Measurements from ENCODE around the gene VPS8.
"Not testable (repeated sequence)": the region's sequence is repeated elsewhere in the genome, so short reads cannot be mapped to it uniquely, and the experiment has no call there.

Gene VPS8

GRCh38 chr3:184949251-184949965 is 137.4 kb downstream of the VPS8 start:
- Histone ChIP-seq H4K20me1 (ENCODE audit: insufficient read depth) (no peaks in the 10 kb centered on the region), H3K36me3 (ENCODE audit: insufficient read depth) (no peaks in the 10 kb centered on the region), H3K9ac (no peak overlapping the region), H3K4me1 (ENCODE audit: low read depth, poor library complexity, severe bottlenecking) (peaks cover 23% of the 10 kb centered on the region), H3K4me2 (no peak overlapping the region), H2AFZ (ENCODE audit: low read depth) (no peak overlapping the region), H3K27ac (no peak overlapping the region), H3K27me3 (ENCODE audit: insufficient read depth, low read depth) (no peaks in the 10 kb centered on the region), H3K4me3 (IDR thresholded peaks at IDR 0.05; ENCODE audit: insufficient read depth, low read depth, low read length) (no peak overlapping the region), H3K79me2 (ENCODE audit: insufficient read depth, low read depth) (no peaks in the 10 kb centered on the region)
- TF ChIP-seq CTCF (conservative IDR thresholded peaks at IDR 0.05; ENCODE audit: low read depth, low read length): no peak

GRCh38 chr3:184950816-184951215 is 138.8 kb downstream of the VPS8 start:
- H3K4me2 ChIP-seq; H3K9ac ChIP-seq; H3K27me3 ChIP-seq (ENCODE audit: insufficient read depth, low read depth); H3K79me2 ChIP-seq (ENCODE audit: insufficient read depth, low read depth); H2AFZ ChIP-seq (ENCODE audit: low read depth); H3K36me3 ChIP-seq (ENCODE audit: insufficient read depth); H3K27ac ChIP-seq; H4K20me1 ChIP-seq (ENCODE audit: insufficient read depth); H3K4me3 ChIP-seq (IDR thresholded peaks at IDR 0.05; ENCODE audit: insufficient read depth, low read depth, low read length): not testable (repeated sequence)
- peaks cover 23% of the 10 kb centered on the region for H3K4me1 ChIP-seq (ENCODE audit: low read depth, poor library complexity, severe bottlenecking)

- H3K27me3 ChIP-seq (ENCODE audit: insufficient read depth, low read depth): no peaks in the 10 kb centered on the region
- no peaks in the 10 kb centered on the region for H4K20me1 ChIP-seq (ENCODE audit: insufficient read depth)
- no peak overlapping the region; the same call in 1 of the 2 replicates for H3K9ac ChIP-seq
- H3K27ac ChIP-seq: peak overlapping the region; percentile 45
- H3K36me3 ChIP-seq (ENCODE audit: insufficient read depth): no peaks in the 10 kb centered on the region
- peak overlapping the region; percentile 39 for H3K4me3 ChIP-seq (IDR thresholded peaks at IDR 0.05; ENCODE audit: insufficient read depth, low read depth, low read length)
- no peaks in the 10 kb centered on the region for H3K79me2 ChIP-seq (ENCODE audit: insufficient read depth, low read depth)
- no peak overlapping the region for H2AFZ ChIP-seq (ENCODE audit: low read depth)
- peak overlapping the region; percentile 55; the same call in 1 of the 2 replicates for H3K4me2 ChIP-seq
- no peak for TF ChIP-seq CTCF (conservative IDR thresholded peaks at IDR 0.05; ENCODE audit: low read depth, low read length)
- H3K4me1 ChIP-seq (ENCODE audit: low read depth, poor library complexity, severe bottlenecking): peaks cover 23% of the 10 kb centered on the region
Measured at GRCh38 chr3:184952671-184953070, 140.7 kb downstream of the VPS8 start.

GRCh38 chr3:184953401-184953800 is 141.4 kb downstream of the VPS8 start:
- Histone ChIP-seq H3K27ac (peak overlapping the region; percentile 45), H3K79me2 (ENCODE audit: insufficient read depth, low read depth) (no peaks in the 10 kb centered on the region), H3K27me3 (ENCODE audit: insufficient read depth, low read depth) (no peaks in the 10 kb centered on the region), H3K4me1 (ENCODE audit: low read depth, poor library complexity, severe bottlenecking) (peaks cover 23% of the 10 kb centered on the region), H3K9ac (no peak overlapping the region; the same call in 1 of the 2 replicates), H3K4me2 (peak overlapping the region; percentile 55; the same call in 1 of the 2 replicates), H3K36me3 (ENCODE audit: insufficient read depth) (no peaks in the 10 kb centered on the region), H2AFZ (ENCODE audit: low read depth) (no peak overlapping the region), H4K20me1 (ENCODE audit: insufficient read depth) (no peaks in the 10 kb centered on the region), H3K4me3 (IDR thresholded peaks at IDR 0.05; ENCODE audit: insufficient read depth, low read depth, low read length) (peak overlapping the region; percentile 39)
- no peak for TF ChIP-seq CTCF (conservative IDR thresholded peaks at IDR 0.05; ENCODE audit: low read depth, low read length)

GRCh38 chr3:184954251-184954650 is 142.3 kb downstream of the VPS8 start:
- H3K27me3 ChIP-seq (ENCODE audit: insufficient read depth, low read depth): no peaks in the 10 kb centered on the region
- no peaks in the 10 kb centered on the region for H3K36me3 ChIP-seq (ENCODE audit: insufficient read depth)
- H3K79me2 ChIP-seq (ENCODE audit: insufficient read depth, low read depth): no peaks in the 10 kb centered on the region
- H4K20me1 ChIP-seq (ENCODE audit: insufficient read depth): no peaks in the 10 kb centered on the region
- H3K27ac ChIP-seq: no peak overlapping the region
- H3K9ac ChIP-seq: no peak overlapping the region
- H3K4me2 ChIP-seq: no peak overlapping the region
- no peak for TF ChIP-seq CTCF (conservative IDR thresholded peaks at IDR 0.05; ENCODE audit: low read depth, low read length)
- H2AFZ ChIP-seq (ENCODE audit: low read depth): no peak overlapping the region
- H3K4me3 ChIP-seq (IDR thresholded peaks at IDR 0.05; ENCODE audit: insufficient read depth, low read depth, low read length): no peak overlapping the region
- peaks cover 23% of the 10 kb centered on the region for H3K4me1 ChIP-seq (ENCODE audit: low read depth, poor library complexity, severe bottlenecking)

- H3K27me3 ChIP-seq (ENCODE audit: insufficient read depth, low read depth); H3K4me2 ChIP-seq; H2AFZ ChIP-seq (ENCODE audit: low read depth); H3K79me2 ChIP-seq (ENCODE audit: insufficient read depth, low read depth); H3K9ac ChIP-seq; H3K36me3 ChIP-seq (ENCODE audit: insufficient read depth); H3K4me3 ChIP-seq (IDR thresholded peaks at IDR 0.05; ENCODE audit: insufficient read depth, low read depth, low read length); H3K27ac ChIP-seq; H4K20me1 ChIP-seq (ENCODE audit: insufficient read depth): not testable (repeated sequence)
- H3K4me1 ChIP-seq (ENCODE audit: low read depth, poor library complexity, severe bottlenecking): peaks cover 23% of the 10 kb centered on the region
Measured at GRCh38 chr3:184954851-184955250, 142.9 kb downstream of the VPS8 start.
